ENCODE results near the gene JMJD1C. TPM values are rescaled to one million over a fixed set of nuclear protein-coding genes. Genes with fewer than 3 reads are reported as not detected.

The JMJD1C gene
- total RNA-seq, 2 donors from 2014 or later, result 39.2 to 50.7 TPM

- Mint-ChIP-seq H3K4me3 (no peak overlapping the region), H3K27ac (peak overlapping the region; percentile 34 to 82), H3K36me3 (no peaks in the 10 kb centered on the region), H3K4me1 (ENCODE audit: low read depth in 2 of 2) (peaks cover 14 to 22% of the 10 kb centered on the region in 2 donors), H3K27me3 (no peaks in the 10 kb centered on the region), H3K9me3 (no peaks in the 10 kb centered on the region)
- ATAC-seq (peak in 1 of 2 donors; percentile 36), DNase-seq (ENCODE audit: low spot score) (no peak)
Measured at GRCh38 chr10:63421591-63421990, 44.2 kb downstream of the JMJD1C start.

- Mint-ChIP-seq H3K9me3 (no peaks in the 10 kb centered on the region), H3K4me3 (no peak overlapping the region), H3K27ac (no peak overlapping the region), H3K4me1 (ENCODE audit: low read depth in 2 of 2) (peaks cover 4 to 9% of the 10 kb centered on the region in 2 donors), H3K36me3 (no peaks in the 10 kb centered on the region), H3K27me3 (no peaks in the 10 kb centered on the region)
- DNase-seq (ENCODE audit: low spot score), result no peak
- no peak for ATAC-seq
Measured at GRCh38 chr10:63416376-63416775, 49.4 kb downstream of the JMJD1C start.

DNA sequence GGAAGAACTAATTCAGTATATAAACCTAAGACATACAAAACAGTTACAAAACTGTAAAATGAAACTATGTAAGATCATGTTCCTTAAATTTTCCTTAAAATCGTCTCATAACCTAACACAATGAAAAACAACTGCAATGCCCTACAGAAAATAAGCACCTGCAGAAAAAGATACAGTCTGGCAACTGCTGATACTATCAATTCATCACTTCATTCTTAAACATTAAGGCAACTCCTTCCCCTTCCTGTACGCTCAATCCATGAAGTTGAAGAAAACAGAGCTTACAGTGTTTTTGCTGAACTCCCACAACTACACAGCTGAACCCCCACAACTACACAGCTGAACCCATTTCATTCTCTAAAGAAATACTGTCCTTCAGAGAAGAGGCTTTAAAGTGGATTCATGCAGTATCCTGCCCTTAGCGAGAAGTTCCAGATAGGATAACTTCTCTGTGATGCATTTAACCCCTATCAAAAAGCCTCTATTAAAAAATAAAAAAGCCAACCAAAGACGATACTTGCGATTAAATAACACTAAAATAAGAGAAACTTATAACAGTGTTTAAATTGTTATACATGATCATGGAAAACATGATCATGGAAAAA lies 50.0 kb downstream of the JMJD1C start:
- DNase-seq (ENCODE audit: low spot score) (no peak), ATAC-seq (no peak)
- Mint-ChIP-seq H3K27me3 (no peaks in the 10 kb centered on the region), H3K36me3 (no peaks in the 10 kb centered on the region), H3K27ac (no peak overlapping the region), H3K9me3 (no peaks in the 10 kb centered on the region), H3K4me1 (ENCODE audit: low read depth in 2 of 2) (peaks cover 0 to 3% of the 10 kb centered on the region in 2 donors), H3K4me3 (no peak overlapping the region)

DNA sequence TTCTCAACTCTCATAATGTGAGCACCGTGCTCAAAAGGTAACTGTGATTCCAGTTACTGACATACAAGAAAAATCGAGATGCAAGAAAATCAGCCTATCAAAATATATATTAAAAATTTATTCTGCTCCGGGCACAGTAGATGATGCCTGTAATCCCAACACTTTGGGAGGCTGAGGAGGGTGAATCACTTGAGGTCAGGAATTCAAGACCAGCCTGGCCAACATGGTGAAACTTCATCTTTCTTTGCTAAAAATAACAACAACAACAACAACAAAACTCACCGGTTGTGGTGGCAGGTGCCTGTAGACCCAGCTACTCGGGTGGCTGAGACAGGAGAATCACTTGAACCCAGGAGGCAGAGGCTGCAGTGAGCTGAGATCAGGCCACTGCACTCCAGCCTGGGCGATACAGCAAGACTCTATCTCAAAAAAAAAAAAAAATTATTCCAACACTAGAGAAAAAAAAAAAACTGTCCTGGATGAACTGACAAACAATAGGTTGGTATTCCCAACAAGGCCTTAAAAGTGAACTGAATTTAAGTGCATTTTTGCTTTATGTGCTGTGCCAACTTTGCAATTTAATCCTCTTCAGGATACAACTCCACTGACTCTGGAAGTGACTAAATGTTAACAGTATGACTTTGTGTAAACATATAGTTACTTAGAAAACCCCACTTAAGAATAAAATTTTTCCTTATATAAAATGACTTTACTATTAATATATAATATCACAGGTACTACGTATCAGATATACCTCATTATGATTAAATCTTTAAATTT lies 51.1 kb downstream of the JMJD1C start:
- Mint-ChIP-seq H3K27ac (no peak overlapping the region), H3K9me3 (no peaks in the 10 kb centered on the region), H3K27me3 (no peaks in the 10 kb centered on the region), H3K36me3 (no peaks in the 10 kb centered on the region), H3K4me1 (ENCODE audit: low read depth in 2 of 2) (no peaks in the 10 kb centered on the region), H3K4me3 (no peak overlapping the region)
- ATAC-seq, result no peak
- no peak for DNase-seq (ENCODE audit: low spot score)

- Mint-ChIP-seq H3K4me3 (no peak overlapping the region), H3K9me3 (no peaks in the 10 kb centered on the region), H3K4me1 (ENCODE audit: low read depth in 2 of 2) (peaks cover 0 to 2% of the 10 kb centered on the region in 2 donors), H3K27ac (no peak overlapping the region), H3K27me3 (no peaks in the 10 kb centered on the region), H3K36me3 (no peaks in the 10 kb centered on the region)
- ATAC-seq (no peak), DNase-seq (ENCODE audit: low spot score) (no peak)
Measured at GRCh38 chr10:63413429-63413828, 52.3 kb downstream of the JMJD1C start.

DNA sequence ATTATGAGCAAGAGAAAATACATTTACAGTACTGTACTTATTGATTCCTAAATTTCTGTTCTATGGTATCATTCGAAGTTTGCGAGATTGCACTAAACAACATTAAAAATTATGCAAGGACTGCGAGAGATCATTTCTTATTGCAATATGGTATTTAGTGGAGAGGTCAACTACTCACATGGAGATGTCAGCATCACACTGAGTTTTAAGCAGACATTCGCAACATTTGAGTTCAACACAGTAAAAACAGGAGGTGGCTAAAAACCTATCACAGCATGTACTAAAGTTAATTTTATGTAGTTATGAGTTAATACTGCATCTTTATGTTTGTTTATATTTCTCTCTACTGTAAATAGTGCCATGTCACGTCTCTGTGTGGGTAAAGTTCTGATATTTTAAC lies 53.5 kb downstream of the JMJD1C start:
- Mint-ChIP-seq H3K36me3 (no peaks in the 10 kb centered on the region), H3K4me3 (no peak overlapping the region), H3K27ac (no peak overlapping the region), H3K27me3 (no peaks in the 10 kb centered on the region), H3K4me1 (ENCODE audit: low read depth in 2 of 2) (peaks cover 0 to 2% of the 10 kb centered on the region in 2 donors), H3K9me3 (no peaks in the 10 kb centered on the region)
- ATAC-seq (no peak), DNase-seq (ENCODE audit: low spot score) (no peak)

- H3K4me1 Mint-ChIP-seq (ENCODE audit: low read depth in 2 of 2), result peaks cover 0 to 2% of the 10 kb centered on the region in 2 donors
- DNase-seq (ENCODE audit: low spot score), result no peak
- no peaks in the 10 kb centered on the region for H3K27me3 Mint-ChIP-seq
- no peak overlapping the region for H3K4me3 Mint-ChIP-seq
- no peaks in the 10 kb centered on the region for H3K9me3 Mint-ChIP-seq
- H3K27ac Mint-ChIP-seq, result no peak overlapping the region
- ATAC-seq, result no peak
- H3K36me3 Mint-ChIP-seq, result no peaks in the 10 kb centered on the region
Measured at GRCh38 chr10:63410633-63411032, 55.1 kb downstream of the JMJD1C start.

DNA sequence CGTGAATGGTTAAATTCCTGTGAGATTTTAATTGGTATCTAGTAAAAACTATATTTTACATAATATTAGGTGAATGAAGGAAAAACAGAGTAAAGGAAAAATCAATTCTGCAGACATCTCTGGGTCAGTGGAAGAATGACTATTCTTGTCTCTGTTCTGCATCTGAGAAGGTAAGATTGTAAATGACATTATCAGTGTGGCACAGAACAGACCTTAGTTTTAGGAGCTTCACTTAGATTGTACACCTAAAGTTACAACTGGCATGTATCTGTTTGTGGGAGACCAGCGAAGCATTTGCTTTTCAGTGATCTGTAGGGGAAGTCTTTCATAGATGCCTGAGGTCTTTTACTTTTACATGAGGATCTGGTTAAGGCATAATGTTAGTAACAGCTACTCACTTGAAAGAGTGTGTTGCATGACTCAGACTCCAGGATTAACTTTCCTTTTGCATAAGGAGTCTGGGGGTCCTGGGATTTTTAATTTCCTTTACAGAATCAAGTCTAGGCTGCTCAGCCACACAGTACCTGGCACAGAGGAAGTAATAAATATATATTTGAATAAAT lies 56.2 kb downstream of the JMJD1C start:
- no peak for ATAC-seq
- Mint-ChIP-seq H3K4me1 (ENCODE audit: low read depth in 2 of 2) (peaks cover 0 to 2% of the 10 kb centered on the region in 2 donors), H3K36me3 (no peaks in the 10 kb centered on the region), H3K4me3 (no peak overlapping the region), H3K27ac (no peak overlapping the region), H3K27me3 (no peaks in the 10 kb centered on the region), H3K9me3 (no peaks in the 10 kb centered on the region)
- no peak for DNase-seq (ENCODE audit: low spot score)

DNA sequence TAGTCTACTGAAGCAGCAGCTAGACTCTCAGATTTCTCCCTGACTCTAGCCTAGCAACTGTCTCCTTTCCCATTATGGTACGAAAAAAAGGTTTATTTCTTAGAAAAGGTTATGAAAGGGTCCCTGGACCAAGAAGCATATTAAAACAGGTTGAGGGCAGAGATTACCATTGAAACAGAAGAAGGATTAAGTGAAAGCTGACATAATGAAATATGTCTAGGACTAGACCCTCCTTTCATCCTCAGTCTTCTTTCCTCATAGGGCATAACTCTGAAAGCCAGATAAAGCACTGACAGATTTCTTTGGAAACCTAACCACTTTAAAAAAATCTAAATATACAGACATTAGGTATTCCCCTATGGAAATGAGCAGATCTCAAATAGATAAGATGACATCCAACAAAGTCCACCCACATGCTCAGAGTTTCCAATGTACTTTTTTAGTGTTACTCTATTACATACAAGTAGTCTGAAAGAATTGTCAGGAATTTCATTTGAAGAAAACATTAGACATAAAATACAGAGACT lies 58.6 kb downstream of the JMJD1C start:
- Mint-ChIP-seq H3K9me3 (no peaks in the 10 kb centered on the region), H3K27me3 (no peaks in the 10 kb centered on the region), H3K27ac (no peak overlapping the region), H3K36me3 (no peaks in the 10 kb centered on the region), H3K4me1 (ENCODE audit: low read depth in 2 of 2) (peaks cover 0 to 2% of the 10 kb centered on the region in 2 donors), H3K4me3 (no peak overlapping the region)
- ATAC-seq (no peak), DNase-seq (ENCODE audit: low spot score) (no peak)

GRCh38 chr10:63396133-63396761 lies 69.5 kb downstream of the JMJD1C start:
- ATAC-seq (no peak), DNase-seq (ENCODE audit: low spot score) (no peak)
- peaks cover 3% of the 10 kb centered on the region for H3K9me3 Mint-ChIP-seq
- H3K36me3 Mint-ChIP-seq, result no peaks in the 10 kb centered on the region
- no peak overlapping the region for H3K27ac Mint-ChIP-seq
- H3K4me3 Mint-ChIP-seq, result no peak overlapping the region
- peaks cover 17 to 19% of the 10 kb centered on the region in 2 donors for H3K4me1 Mint-ChIP-seq (ENCODE audit: low read depth in 2 of 2)
- peaks cover 0 to 6% of the 10 kb centered on the region in 2 donors for H3K27me3 Mint-ChIP-seq

GRCh38 chr10:63393050-63393449 lies 72.7 kb downstream of the JMJD1C start:
- H3K9me3 Mint-ChIP-seq, result peaks cover 3% of the 10 kb centered on the region
- peaks cover 15% of the 10 kb centered on the region for H3K36me3 Mint-ChIP-seq
- ATAC-seq (peak in 1 of 2 donors; percentile 53), DNase-seq (ENCODE audit: low spot score) (no peak)
- peaks cover 31 to 39% of the 10 kb centered on the region in 2 donors for H3K4me1 Mint-ChIP-seq (ENCODE audit: low read depth in 2 of 2)
- H3K27me3 Mint-ChIP-seq, result peaks cover 17% of the 10 kb centered on the region in 2 donors
- H3K4me3 Mint-ChIP-seq, result no peak overlapping the region
- H3K27ac Mint-ChIP-seq, result no peak overlapping the region

GRCh38 chr10:63392224-63392623 lies 73.6 kb downstream of the JMJD1C start:
- Mint-ChIP-seq H3K27ac (peak overlapping the region in 1 of 2 donors; percentile 47), H3K36me3 (peaks cover 15% of the 10 kb centered on the region), H3K27me3 (peaks cover 17 to 18% of the 10 kb centered on the region in 2 donors), H3K4me3 (peak overlapping the region; percentile 37), H3K4me1 (ENCODE audit: low read depth in 2 of 2) (peaks cover 32 to 43% of the 10 kb centered on the region in 2 donors), H3K9me3 (peaks cover 3% of the 10 kb centered on the region)
- DNase-seq (ENCODE audit: low spot score) (no peak), ATAC-seq (no peak)

DNA sequence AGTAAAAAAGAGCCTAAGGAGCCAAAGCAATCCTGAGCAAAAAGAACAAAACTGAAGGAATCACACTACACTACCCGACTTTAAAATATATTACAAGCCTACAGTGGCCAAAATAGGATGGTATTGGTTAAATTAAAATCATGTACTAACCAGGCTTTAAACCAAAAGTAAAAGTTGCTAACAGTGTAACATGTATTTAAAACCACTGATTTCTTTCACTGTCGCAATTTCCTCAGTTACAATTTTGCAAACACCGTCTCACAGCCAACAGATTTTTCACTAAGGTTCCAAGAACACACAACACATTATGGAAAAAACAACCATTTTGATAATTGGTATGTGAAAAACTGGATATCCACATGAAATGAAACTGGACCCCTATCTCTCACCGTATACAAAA lies 74.0 kb downstream of the JMJD1C start:
- DNase-seq (ENCODE audit: low spot score) (no peak), ATAC-seq (peak in 1 of 2 donors; percentile 67)

More for the DNA sequence above, 74.0 kb downstream of the JMJD1C start:
- Mint-ChIP-seq H3K4me1 (ENCODE audit: low read depth in 2 of 2) (peaks cover 35 to 48% of the 10 kb centered on the region in 2 donors), H3K9me3 (peaks cover 3% of the 10 kb centered on the region), H3K27me3 (peaks cover 20 to 22% of the 10 kb centered on the region in 2 donors), H3K36me3 (peaks cover 15% of the 10 kb centered on the region), H3K27ac (peak overlapping the region in 1 of 2 donors; percentile 47), H3K4me3 (peak overlapping the region; percentile 37)
